Karpas-422 (cell line): ENCODE data around the gene ZBTB32. TPM values are rescaled to one million over a fixed set of nuclear protein-coding genes. Genes with fewer than 3 reads are reported as not detected.

Experiments used
- DNase-seq: peaks from one replicate; pipeline ENCODE4 v3.0.0-alpha.2; 2015
- H2AFZ ChIP-seq: fragments of 200-600 bp; sonication (generic); 2 replicates; pipeline ENCODE4 v1.6.1; 2014; ENCODE audit warnings: antibody characterized with exemption, low read length, mixed read lengths
- H3K27ac ChIP-seq: fragments of 200-600 bp; sonication (generic); 2 replicates; pipeline ENCODE4 v1.5.1; 2014; ENCODE audit warnings: mild to moderate bottlenecking, low read length, moderate library complexity
- H3K27me3 ChIP-seq: fragments of 200-600 bp; sonication (generic); 2 replicates; pipeline ENCODE4 v1.6.1; 2014; ENCODE audit warnings: low read length, mixed read lengths
- H3K36me3 ChIP-seq: fragments of 200-600 bp; sonication (generic); 2 replicates; pipeline ENCODE4 v1.6.1; 2014; ENCODE audit warnings: low read length, mixed read lengths; ENCODE audit not compliant: insufficient read depth
- H3K4me1 ChIP-seq: fragments of 200-600 bp; sonication (generic); 2 replicates; pipeline ENCODE4 v1.6.1; 2014; ENCODE audit warnings: mild to moderate bottlenecking, low read length, mixed read lengths
- H3K4me2 ChIP-seq: fragments of 200-600 bp; sonication (generic); 2 replicates; pipeline ENCODE4 v1.6.1; 2014; ENCODE audit warnings: low read length, low read depth, mild to moderate bottlenecking; ENCODE audit not compliant: poor library complexity, severe bottlenecking
- H3K4me3 ChIP-seq: fragments of 200-600 bp; sonication (generic); 2 replicates; pipeline ENCODE4 v1.5.1; 2014; ENCODE audit warnings: mild to moderate bottlenecking, antibody characterized with exemption, low read length, mixed read lengths
- H3K79me2 ChIP-seq: fragments of 200-600 bp; sonication (generic); 2 replicates; pipeline ENCODE4 v1.6.1; 2014; ENCODE audit warnings: mild to moderate bottlenecking, low read length, mixed read lengths
- H3K9ac ChIP-seq: fragments of 200-600 bp; sonication (generic); 2 replicates; pipeline ENCODE4 v1.6.0; 2014; ENCODE audit warnings: low read length
- H3K9me2 ChIP-seq: fragments of 200-600 bp; sonication (generic), shearing (Covaris generic); replicated peaks from 2 replicates; pipeline ENCODE4 v1.6.0; 2014; ENCODE audit warnings: mild to moderate bottlenecking, low read length, moderate library complexity; ENCODE audit not compliant: insufficient read depth
- H3K9me3 ChIP-seq: fragments of 300-700, 200-600 bp; sonication (generic); 2 replicates; pipeline ENCODE4 v1.6.1; 2014; ENCODE audit warnings: low read length, mixed read lengths
- H4K20me1 ChIP-seq: fragments of 200-600 bp; sonication (generic); 2 replicates; pipeline ENCODE4 v1.6.1; 2014; ENCODE audit warnings: mild to moderate bottlenecking, antibody characterized with exemption, low read length, low read depth; ENCODE audit not compliant: insufficient read depth
- total RNA-seq: library from RNA; depleted of rRNA; stranded (reverse); fragments of >200 nt; shearing (Covaris generic); gene quantifications from 2 replicates; pipeline ENCODE4 v1.2.3, GENCODE V29; 2014; ENCODE audit warnings: low replicate concordance

ZBTB32 gene
- total RNA-seq, 1 experiment from 2014 or later: not detected

DNA sequence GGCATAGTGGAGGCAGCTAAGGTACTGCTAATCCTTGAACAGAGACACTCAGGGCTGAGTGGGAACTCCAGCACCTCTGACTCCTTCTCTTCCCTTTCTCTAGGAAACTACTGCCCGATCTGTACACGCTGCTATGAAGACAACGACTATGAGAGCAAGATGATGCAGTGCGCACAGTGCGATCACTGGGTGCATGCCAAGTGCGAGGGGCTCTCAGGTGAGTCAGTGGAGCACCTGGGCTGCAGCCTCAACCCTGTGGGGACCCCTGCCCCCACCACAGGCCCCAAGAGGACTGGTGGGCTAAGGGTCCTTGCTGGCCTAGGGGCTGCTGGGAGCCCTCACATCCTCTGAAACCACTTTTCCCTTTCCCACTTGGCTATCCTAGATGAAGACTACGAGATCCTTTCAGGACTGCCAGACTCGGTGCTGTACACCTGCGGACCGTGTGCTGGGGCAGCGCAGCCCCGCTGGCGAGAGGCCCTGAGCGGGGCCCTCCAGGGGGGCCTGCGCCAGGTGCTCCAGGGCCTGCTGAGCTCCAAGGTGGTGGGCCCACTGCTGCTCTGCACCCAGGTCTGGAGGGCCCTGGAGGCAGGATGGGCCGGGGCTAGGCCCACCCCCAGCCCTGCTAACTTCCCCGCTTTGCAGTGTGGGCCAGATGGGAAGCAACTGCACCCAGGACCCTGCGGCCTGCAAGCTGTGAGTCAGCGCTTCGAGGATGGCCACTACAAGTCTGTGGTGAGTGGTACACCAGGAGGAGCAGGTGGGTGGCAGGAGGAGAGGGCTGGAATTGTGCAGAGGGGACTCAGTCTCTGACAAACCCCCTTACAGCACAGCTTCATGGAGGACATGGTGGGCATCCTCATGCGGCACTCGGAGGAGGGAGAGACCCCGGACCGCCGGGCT is 22.9 kb downstream of the ZBTB32 start:
- H3K36me3 ChIP-seq: peaks cover 6% of the 10 kb centered on the region; the same call in 1 of the 2 replicates
- 0 out of 2 replicates have a peak, but pooled peaks cover 9% of the 10 kb centered on the region for H4K20me1 ChIP-seq
- H3K4me2 ChIP-seq: no peak overlapping the region
- H3K27me3 ChIP-seq: no peaks in the 10 kb centered on the region
- H3K9ac ChIP-seq: no peak overlapping the region
- H3K4me3 ChIP-seq: no peak overlapping the region
- no peaks in the 10 kb centered on the region for H3K9me2 ChIP-seq
- H3K27ac ChIP-seq: no peak overlapping the region
- no peaks in the 10 kb centered on the region for H3K9me3 ChIP-seq
- DNase-seq: no peak
- no peaks in the 10 kb centered on the region for H3K4me1 ChIP-seq
- no peak overlapping the region for H2AFZ ChIP-seq
- H3K79me2 ChIP-seq: no peaks in the 10 kb centered on the region

DNA sequence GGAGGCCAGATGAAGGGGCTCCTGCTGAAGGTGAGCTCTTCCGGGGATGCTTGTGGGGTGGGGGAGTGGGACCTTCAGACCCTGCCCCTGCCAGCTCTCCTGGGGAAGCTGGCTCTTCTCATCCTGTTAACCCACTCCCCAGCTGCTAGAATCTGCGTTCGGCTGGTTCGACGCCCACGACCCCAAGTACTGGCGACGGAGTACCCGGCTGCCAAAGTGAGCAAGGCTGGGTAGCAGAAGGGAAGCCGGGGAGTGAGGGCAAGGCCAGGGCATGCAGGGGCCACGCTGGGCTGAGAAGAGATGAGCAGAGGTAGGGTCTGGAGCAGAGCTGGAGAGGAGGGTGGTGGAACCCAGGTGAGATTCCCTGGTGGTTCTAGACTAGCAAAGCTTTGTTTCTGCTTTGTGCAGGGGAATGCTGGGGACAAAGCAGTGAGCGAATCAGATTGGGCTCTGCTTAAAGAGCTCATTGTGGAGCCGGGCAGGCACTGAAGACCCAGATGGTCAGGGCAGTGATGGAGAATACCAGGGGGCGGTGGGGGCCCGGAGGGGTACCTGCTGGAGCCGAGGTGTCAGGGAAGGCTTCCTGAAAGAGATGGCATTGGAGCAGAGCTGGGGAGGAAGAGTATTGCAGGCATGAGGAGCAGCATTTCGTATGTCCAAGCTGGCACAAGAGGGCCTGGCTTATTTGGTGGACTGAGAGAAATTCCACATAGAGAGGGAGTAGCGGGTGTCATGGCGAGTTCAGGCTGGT is 23.8 kb downstream of the ZBTB32 start:
- H3K9ac ChIP-seq: no peak overlapping the region
- peaks cover 6% of the 10 kb centered on the region; the same call in 1 of the 2 replicates for H3K36me3 ChIP-seq
- no peak overlapping the region for H2AFZ ChIP-seq
- no peaks in the 10 kb centered on the region for H3K79me2 ChIP-seq
- H3K9me3 ChIP-seq: no peaks in the 10 kb centered on the region
- DNase-seq: no peak
- H3K27ac ChIP-seq: no peak overlapping the region
- H4K20me1 ChIP-seq: 0 out of 2 replicates have a peak, but pooled peaks cover 9% of the 10 kb centered on the region
- H3K27me3 ChIP-seq: no peaks in the 10 kb centered on the region
- H3K4me3 ChIP-seq: no peak overlapping the region
- peaks cover 6% of the 10 kb centered on the region for H3K4me1 ChIP-seq
- H3K9me2 ChIP-seq: no peaks in the 10 kb centered on the region
- no peak overlapping the region for H3K4me2 ChIP-seq

DNA sequence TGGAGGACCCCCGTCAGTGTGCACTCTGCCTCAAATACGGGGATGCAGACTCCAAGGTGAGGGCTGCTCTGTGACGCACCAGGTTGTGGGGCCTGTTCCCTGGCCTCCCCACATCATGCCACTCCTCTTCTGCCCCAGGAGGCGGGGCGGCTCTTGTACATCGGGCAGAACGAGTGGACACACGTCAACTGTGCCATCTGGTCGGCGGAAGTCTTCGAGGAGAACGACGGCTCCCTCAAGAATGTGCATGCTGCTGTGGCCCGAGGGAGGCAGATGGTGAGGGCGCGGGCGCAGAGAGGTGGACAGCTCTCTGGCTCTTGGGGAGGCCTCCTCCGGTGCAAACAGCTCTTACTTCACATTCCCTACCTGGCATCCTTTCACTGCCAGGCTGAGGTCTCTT is 24.7 kb downstream of the ZBTB32 start:
- H3K4me3 ChIP-seq: no peak overlapping the region
- 0 out of 2 replicates have a peak, but pooled peaks cover 10% of the 10 kb centered on the region for H4K20me1 ChIP-seq
- H3K4me1 ChIP-seq: peaks cover 15% of the 10 kb centered on the region
- no peak for DNase-seq
- H3K27me3 ChIP-seq: no peaks in the 10 kb centered on the region
- no peak overlapping the region for H2AFZ ChIP-seq
- H3K4me2 ChIP-seq: no peak overlapping the region
- no peak overlapping the region for H3K9ac ChIP-seq
- H3K27ac ChIP-seq: no peak overlapping the region
- no peaks in the 10 kb centered on the region for H3K9me2 ChIP-seq
- peaks cover 6% of the 10 kb centered on the region; the same call in 1 of the 2 replicates for H3K36me3 ChIP-seq
- H3K79me2 ChIP-seq: no peaks in the 10 kb centered on the region
- no peaks in the 10 kb centered on the region for H3K9me3 ChIP-seq

DNA sequence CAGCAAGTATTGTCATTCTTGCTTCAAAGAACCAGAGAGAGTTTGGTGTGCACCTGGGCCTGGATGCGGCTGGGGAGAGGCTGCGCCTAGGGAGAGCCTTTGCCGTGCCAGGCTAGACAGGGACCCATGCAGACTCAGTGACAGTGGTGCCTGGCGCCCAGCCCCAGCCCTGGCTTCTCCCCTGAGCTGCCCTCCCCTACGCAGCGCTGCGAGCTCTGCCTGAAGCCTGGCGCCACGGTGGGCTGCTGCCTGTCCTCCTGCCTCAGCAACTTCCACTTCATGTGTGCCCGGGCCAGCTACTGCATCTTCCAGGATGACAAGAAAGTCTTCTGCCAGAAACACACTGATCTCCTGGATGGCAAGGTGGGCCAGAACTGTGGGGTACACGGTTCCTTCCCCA is 25.4 kb downstream of the ZBTB32 start:
- H2AFZ ChIP-seq: no peak overlapping the region
- 0 out of 2 replicates have a peak, but pooled peaks cover 10% of the 10 kb centered on the region for H4K20me1 ChIP-seq
- no peaks in the 10 kb centered on the region for H3K9me3 ChIP-seq
- H3K36me3 ChIP-seq: peaks cover 6% of the 10 kb centered on the region; the same call in 1 of the 2 replicates
- H3K9ac ChIP-seq: no peak overlapping the region
- no peak overlapping the region for H3K27ac ChIP-seq
- H3K4me2 ChIP-seq: no peak overlapping the region
- no peak for DNase-seq
- H3K4me3 ChIP-seq: no peak overlapping the region
- peaks cover 19% of the 10 kb centered on the region for H3K4me1 ChIP-seq
- H3K9me2 ChIP-seq: no peaks in the 10 kb centered on the region
- H3K27me3 ChIP-seq: no peaks in the 10 kb centered on the region
- no peaks in the 10 kb centered on the region for H3K79me2 ChIP-seq

DNA sequence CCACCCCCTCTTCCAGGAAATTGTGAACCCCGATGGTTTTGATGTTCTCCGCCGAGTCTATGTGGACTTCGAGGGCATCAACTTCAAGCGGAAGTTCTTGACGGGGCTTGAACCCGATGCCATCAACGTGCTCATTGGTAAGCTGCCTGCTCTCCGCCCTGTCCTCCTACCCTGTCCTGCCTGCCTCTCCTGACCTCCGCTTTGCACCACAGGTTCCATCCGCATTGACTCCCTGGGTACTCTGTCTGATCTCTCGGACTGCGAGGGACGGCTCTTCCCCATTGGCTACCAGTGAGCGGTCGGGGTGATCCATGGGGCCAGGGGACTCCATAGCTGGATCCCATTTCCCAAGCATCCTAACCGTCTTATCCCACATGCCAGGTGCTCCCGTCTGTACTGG is 26.0 kb downstream of the ZBTB32 start:
- Histone ChIP-seq H2AFZ (no peak overlapping the region), H3K4me3 (no peak overlapping the region), H3K4me2 (no peak overlapping the region), H3K36me3 (peaks cover 6% of the 10 kb centered on the region; the same call in 1 of the 2 replicates), H3K27me3 (no peaks in the 10 kb centered on the region), H3K79me2 (no peaks in the 10 kb centered on the region), H3K9me2 (no peaks in the 10 kb centered on the region), H3K9me3 (no peaks in the 10 kb centered on the region), H3K9ac (no peak overlapping the region), H3K27ac (no peak overlapping the region), H4K20me1 (0 out of 2 replicates have a peak, but pooled peaks cover 10% of the 10 kb centered on the region), H3K4me1 (peaks cover 19% of the 10 kb centered on the region)
- DNase-seq: no peak

DNA sequence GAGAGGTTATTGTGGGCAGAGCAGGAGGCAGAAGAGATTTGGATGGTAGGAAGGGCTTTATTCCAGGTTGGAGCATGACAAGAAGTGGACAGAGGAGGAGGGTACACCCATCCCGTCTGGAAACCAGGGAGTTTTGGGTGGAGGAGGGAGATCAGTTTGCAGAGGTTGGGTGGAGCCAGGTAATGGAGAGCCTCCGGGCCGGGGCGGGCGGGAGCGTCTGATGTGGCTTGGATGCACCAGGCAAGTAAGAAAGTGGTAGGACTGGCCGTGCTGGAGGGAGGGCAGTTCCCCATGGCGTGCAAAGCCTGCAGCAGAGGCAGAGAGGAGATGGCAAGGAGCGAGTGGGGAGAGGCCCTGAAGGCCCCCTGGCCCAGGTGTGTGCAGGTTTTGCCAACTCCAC is 27.0 kb downstream of the ZBTB32 start:
- no peaks in the 10 kb centered on the region for H3K27me3 ChIP-seq
- peaks cover 6% of the 10 kb centered on the region; the same call in 1 of the 2 replicates for H3K36me3 ChIP-seq
- no peaks in the 10 kb centered on the region for H3K9me2 ChIP-seq
- H3K4me2 ChIP-seq: no peak overlapping the region
- H3K9me3 ChIP-seq: no peaks in the 10 kb centered on the region
- H2AFZ ChIP-seq: no peak overlapping the region
- DNase-seq: no peak
- H3K4me1 ChIP-seq: peaks cover 19% of the 10 kb centered on the region
- H4K20me1 ChIP-seq: 0 out of 2 replicates have a peak, but pooled peaks cover 10% of the 10 kb centered on the region
- H3K79me2 ChIP-seq: no peaks in the 10 kb centered on the region
- no peak overlapping the region for H3K27ac ChIP-seq
- H3K4me3 ChIP-seq: no peak overlapping the region
- no peak overlapping the region for H3K9ac ChIP-seq

DNA sequence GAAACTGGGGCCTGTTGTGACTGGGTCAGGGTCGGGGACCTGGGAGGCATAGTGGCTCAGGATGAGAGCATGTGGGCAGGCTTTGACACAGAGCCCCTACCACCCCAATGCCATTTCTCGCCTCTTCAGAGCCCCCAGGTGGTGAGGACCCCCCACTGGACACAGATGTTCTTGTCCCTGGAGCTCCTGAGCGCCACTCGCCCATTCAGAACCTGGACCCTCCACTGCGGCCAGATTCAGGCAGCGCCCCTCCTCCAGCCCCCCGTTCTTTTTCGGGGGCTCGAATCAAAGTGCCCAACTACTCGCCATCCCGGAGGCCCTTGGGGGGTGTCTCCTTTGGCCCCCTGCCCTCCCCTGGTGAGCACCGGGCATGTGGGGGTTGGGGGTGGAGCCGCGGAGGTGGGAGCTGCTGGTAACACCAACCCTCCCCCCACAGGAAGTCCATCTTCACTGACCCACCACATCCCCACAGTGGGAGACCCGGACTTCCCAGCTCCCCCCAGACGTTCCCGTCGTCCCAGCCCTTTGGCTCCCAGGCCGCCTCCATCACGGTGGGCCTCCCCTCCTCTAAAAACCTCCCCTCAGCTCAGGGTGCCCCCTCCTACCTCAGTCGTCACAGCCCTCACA is 27.5 kb downstream of the ZBTB32 start:
- H3K4me3 ChIP-seq: no peak overlapping the region
- no peak overlapping the region for H2AFZ ChIP-seq
- no peaks in the 10 kb centered on the region for H3K27me3 ChIP-seq
- no peaks in the 10 kb centered on the region for H3K79me2 ChIP-seq
- no peak overlapping the region for H3K9ac ChIP-seq
- H3K27ac ChIP-seq: no peak overlapping the region
- H3K9me2 ChIP-seq: no peaks in the 10 kb centered on the region
- H3K4me1 ChIP-seq: peaks cover 19% of the 10 kb centered on the region
- no peaks in the 10 kb centered on the region for H3K9me3 ChIP-seq
- H3K4me2 ChIP-seq: no peak overlapping the region
- H3K36me3 ChIP-seq: peaks cover 6% of the 10 kb centered on the region; the same call in 1 of the 2 replicates
- no peak for DNase-seq
- 0 out of 2 replicates have a peak, but pooled peaks cover 10% of the 10 kb centered on the region for H4K20me1 ChIP-seq
